GM21515 (cell line): ENCODE results near the gene OXLD1.

Source experiments
- ATAC-seq: cut with Tn5 transposase; IDR thresholded peaks from one replicate; pipeline ENCODE4 v1.9.1; 2021; ENCODE audit not compliant: unreplicated experiment

OXLD1 gene

GRCh38 chr17:81655378-81656117, 10.9 kb downstream of the OXLD1 start:
- ATAC-seq = no peak

DNA sequence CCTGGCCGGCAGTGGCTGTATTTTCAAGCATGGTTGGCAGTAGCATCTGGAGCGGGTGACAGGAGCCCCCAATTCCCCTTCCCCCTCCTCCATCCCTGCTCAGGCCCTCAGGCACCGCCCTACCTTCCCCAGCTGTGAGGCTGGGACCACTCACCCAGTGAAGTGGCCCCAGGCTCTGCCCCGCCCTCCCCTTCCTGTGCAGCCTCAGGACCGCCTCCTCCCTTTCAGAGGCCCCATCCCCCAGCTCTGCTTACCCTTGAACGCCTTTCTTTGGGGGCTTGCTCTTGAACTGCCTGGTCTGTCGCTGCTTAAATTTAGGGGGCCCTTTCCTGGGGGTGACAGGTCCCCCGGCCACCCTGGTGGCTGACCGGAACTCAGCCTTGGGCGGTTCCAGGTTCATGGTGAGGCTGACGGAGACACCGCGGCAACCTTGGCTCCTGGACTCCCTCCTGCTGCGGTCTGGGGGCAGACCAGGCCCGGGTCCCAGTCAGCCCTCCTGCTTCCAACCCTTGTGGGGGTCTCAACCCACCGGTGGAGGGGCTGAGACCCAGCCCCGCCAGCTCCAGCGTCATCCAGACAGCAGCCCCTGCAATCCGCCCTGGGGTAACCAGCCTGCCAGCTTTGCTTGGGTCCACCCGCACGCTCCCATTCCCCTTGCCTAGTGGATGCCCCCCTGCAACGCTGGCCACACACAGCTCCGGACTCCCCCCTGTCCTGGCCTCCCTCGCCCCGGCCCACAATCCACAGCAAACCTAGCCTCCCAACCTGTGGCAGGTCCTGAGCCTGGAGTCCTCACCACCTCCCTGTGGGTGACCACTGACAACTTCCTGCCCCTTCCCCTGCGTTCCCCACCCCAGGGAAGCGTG, 13.3 kb downstream of the OXLD1 start:
- no peak for ATAC-seq

- no peak for ATAC-seq
Measured at GRCh38 chr17:81651692-81652091, 14.7 kb downstream of the OXLD1 start.

DNA sequence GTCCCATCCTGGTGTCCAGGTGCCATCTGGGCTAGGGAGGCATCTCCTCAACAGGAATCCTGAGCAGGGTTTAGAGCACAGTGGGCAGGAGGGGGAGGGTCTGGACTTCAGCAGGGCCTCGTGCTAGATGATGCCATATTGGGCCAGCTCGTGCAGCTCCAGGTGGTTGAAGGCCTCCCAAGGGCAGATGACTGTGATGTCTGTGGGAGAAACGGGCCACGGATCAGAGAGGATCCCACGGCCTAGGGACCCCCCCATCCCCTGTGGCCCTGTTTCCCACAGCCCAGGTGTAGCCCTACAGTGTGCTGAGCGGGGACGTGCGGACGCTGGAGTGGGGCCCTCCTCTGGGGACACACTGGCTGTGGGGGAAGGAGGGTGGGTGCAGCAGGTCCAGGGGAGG, 15.5 kb downstream of the OXLD1 start:
- ATAC-seq = no peak

DNA sequence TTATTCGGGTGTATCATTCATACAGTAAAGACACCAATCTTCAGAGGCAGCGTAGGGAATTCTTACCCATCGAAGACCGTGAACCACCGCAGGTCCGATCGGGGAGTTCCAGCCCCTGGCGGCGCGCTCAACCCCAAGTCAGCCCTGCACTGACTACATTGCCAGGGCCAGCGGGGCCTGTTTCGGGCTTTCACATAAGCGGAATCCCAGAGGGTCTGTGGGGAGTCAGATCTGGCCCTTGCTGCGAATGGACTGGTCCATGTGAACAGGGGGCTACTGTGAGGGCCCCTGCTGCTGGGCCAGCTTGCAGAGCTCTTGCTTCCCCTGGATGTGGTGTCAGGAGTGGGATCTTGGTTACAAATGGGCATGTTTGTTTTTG, 17.7 kb downstream of the OXLD1 start:
- ATAC-seq = no peak

DNA sequence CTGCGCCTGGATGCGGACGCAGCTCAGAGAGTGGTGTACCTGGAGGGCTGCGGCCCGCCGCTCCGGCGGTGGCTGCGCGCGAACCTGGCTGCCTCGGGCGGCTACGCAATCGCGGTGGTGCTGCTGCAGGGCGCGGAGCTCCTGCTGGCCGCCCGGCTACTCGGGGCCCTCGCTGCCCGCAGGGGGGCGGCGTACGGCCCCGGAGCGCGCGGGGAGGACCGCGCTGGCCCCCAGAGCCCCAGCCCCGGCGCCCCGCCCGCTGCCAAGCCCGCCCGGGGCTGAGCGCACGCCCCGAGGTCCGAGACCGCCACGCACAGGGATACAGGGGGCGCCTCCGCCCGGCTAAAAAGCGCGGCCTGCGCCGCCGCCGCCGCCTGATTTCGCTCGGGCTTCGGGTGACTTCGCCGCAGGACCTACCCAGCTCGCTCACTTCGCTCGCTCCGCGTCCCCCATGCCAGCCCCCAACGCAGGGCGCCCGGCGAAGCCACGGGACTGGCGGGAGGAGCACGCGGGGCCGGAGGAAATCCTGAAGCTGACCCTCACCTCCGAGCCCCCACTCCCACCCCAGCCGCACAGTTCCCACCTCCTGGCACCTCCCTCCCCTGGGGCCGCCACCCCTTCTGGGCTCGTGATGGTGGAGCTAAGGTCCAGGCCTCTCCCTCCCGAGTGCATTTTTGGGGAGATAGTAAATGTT, 18.2 kb downstream of the OXLD1 start:
- no peak for ATAC-seq

- ATAC-seq = no peak
Measured at GRCh38 chr17:81647640-81648012, 18.8 kb downstream of the OXLD1 start.

DNA sequence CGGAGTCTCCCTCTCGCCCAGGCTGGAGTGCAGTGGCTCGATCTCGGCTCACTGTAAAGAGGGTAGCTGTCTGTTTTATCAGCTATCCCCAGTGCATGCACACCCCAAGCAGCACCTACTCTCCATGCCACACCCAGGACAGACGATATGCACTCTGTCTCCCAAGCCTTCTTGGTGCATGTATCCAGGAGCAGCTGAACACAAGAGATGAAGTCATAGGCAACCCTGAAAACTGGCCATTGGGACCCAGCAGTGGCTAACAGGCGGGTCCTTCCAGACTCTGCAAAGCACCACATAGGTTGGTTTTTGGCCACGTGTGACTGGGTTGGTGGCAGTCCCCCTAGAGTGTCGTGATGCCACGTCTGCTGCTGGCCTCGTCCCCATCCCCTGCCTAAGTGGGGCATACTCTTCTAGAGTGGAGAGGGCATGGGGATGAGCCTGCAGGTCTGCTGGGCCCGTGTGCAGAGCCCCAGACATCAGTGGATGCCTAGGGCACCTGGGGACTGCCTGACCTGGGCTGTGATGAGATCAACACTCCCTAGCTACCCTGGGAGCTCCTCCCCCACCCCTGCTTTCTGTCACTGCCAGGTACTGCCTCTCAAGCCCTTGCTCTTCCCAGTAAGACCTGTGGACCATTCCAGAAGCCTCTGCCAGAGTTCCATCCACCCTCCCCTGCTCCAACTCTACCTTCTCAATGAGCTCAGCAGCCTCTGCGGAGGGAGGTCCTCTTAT, 19.4 kb downstream of the OXLD1 start:
- no peak for ATAC-seq

DNA sequence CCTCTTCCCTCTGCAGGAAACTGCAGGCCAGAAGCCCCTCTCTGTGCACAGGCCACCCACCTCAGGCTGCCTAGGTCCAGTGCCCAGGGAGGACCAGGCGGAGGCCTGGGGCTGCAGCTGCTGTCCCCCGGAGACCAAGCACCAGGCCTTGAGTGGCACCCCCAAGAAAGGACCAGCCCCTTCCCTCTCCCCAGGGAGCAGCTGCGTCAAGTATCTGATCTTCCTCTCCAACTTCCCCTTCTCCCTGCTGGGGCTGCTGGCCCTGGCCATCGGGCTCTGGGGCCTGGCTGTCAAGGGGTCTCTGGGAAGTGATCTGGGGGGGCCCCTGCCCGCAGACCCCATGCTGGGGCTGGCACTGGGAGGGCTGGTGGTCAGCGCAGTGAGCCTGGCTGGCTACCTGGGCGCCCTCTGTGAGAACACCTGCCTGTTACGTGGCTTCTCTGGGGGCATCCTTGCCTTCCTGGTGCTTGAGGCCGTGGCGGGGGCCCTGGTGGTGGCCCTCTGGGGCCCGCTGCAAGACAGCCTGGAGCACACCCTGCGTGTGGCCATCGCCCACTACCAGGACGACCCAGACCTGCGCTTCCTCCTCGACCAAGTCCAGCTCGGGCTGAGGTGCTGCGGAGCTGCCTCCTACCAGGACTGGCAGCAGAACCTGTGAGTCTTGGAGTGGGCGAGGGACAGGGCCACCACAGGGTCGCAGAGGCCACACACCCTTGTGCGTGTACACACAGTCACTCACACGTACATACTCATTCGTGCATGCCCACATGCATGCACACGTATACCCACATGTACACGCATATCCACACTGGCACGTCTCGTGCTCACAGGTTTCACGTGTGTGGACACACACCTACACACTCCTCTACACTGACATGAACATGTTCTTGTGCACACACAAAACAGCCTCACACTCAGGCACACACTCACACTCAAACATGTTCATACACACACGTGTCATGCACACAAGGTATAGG, 21.1 kb downstream of the OXLD1 start:
- ATAC-seq = no peak

DNA sequence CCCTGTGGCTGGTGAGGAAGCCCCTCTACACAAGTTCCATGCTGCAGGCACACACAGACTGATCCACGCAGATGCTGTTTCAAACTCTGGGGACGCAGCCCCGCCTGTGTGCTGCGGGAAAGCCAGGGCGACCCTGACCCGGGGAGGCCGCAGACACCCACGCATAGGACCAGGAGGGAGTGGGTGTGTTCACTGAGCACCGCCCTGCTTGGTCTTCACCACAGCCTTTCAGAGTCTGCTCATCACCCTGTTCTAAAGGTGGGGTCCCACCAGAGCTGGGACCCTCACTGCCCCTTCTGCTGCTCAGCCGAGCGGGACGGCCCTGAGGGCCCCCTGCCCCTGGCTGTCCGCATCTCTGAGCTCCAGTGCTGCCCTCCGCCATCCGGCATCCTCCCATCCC, 21.9 kb downstream of the OXLD1 start:
- no peak for ATAC-seq

- no peak for ATAC-seq
Measured at GRCh38 chr17:81641825-81642489, 24.4 kb downstream of the OXLD1 start.

DNA sequence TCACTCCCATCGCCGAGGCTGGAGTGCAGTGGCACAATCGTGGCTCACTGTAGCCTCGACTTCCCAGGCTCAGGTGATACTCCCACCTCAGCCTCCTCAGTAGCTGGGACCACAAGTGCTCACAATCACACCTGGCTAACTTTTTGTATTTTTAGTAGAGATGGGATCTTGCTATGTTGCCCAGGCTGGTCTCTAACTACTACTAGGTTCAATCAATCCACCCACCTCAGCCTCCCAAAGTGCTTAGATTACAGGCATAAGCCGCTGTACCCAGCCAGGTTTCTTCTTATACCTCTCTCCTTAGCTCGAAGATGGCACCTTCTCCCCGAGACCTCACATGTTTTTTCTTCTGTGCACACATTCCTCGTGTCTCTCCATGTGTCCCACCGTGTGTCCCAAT, 26.4 kb downstream of the OXLD1 start:
- no peak for ATAC-seq

- ATAC-seq = no peak
Measured at GRCh38 chr17:81638683-81639082, 27.7 kb downstream of the OXLD1 start.

GRCh38 chr17:81636505-81637288, 29.7 kb downstream of the OXLD1 start, which contains the start of the genes NPLOC4 and TSPAN10:
Gene NPLOC4, minus strand, starts transcription at chr17:81637112. Its CDS starts 182 bp downstream, at chr17:81636930.
Gene TSPAN10, plus strand, starts transcription at chr17:81637196. Its CDS starts 5,217 bp downstream, at chr17:81642413.
- peak; percentile 84 for ATAC-seq

DNA sequence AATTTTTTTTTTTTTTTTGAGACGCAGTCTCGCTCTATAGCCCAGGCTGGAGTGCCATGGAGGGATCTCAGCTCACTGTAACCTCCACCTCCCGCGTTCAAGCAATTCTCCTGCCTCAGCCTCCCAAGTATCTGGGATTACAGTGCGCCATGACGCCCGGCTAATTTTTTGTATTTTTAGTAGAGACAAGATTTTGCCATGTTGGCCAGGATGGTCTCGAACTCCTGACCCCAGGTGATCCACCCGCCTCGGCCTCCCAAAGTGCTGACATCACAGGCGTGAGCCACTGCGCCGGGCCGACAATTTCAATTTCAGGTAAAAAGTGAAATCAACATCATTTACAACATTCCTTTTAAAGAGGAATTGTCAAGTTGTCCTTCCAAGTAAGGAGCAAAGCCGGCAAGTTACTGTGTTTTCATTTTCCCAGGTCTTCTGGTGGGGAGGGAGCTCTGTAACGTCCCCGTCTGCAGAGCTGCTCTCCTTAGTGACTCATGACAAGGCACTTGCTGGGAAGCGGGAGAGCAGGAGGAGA, 30.4 kb downstream of the OXLD1 start:
- no peak for ATAC-seq

DNA sequence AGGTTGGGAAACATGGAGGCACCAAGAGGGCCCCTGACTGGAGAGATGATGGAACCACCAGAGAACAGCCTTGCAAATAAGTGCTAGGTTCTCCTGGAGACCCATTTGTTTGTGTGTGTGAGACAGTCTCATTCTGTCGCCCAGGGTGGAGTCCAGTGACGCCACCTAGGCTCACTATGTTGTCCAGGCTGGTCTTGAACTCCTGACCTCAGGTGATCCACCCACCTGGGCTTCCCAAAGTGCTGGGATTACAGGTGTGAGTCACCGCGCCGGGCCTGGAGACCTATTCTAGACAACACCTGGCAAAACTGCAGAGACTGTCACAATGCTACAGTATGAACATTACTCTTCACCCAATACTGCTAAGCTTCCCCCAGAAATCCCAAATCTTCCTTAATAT, 31.0 kb downstream of the OXLD1 start:
- ATAC-seq = no peak

DNA sequence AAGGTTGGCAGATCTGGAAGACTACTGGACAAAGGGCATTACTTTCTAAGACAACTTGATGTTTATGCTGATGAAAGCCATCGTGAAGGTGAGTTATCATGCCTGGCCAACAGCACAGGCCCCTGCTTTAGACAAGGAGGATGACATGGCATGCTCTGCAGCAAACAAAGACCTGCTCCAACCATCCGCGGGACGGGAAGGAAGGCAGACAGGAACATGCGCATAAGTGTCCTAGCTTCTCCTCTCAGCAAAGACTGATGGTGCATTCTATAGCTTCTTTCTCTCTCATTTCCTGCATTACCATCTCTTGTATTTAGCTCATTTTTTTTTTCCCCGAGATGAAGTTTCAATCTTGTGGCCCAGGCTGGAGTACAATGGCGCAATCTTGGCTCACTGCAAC, 34.9 kb downstream of the OXLD1 start:
- ATAC-seq = no peak

GRCh38 chr17:81630274-81630673, 36.1 kb downstream of the OXLD1 start:
- ATAC-seq = no peak
